Activated CD4-positive, alpha-beta T cell treated with anti-CD3 and anti-CD28 coated beads, Interleukin-2, amount 10 ng/mL, durations not matched to agents 24 days and 14 days (primary cell): ENCODE measurements around the gene STK33. TPM values are rescaled to one million over a fixed set of nuclear protein-coding genes. Genes with fewer than 3 reads are reported as not detected.

Experiments
- DNase-seq: peaks from one replicate; pipeline ENCODE4 v3.0.0; 2022
- H3K27ac Mint-ChIP-seq: one replicate; pipeline ENCODE4 v1.8.0; 2022; ENCODE audit warnings: mild to moderate bottlenecking, mixed read lengths
- H3K27me3 Mint-ChIP-seq: one replicate; pipeline ENCODE4 v1.8.0; 2022; ENCODE audit warnings: mixed read lengths
- H3K36me3 Mint-ChIP-seq: one replicate; pipeline ENCODE4 v1.8.0; 2022; ENCODE audit warnings: low read depth, mild to moderate bottlenecking, mixed read lengths
- H3K4me1 Mint-ChIP-seq: one replicate; pipeline ENCODE4 v1.8.0; 2021; ENCODE audit warnings: mixed read lengths
- H3K4me3 Mint-ChIP-seq: one replicate; pipeline ENCODE4 v1.8.0; 2022; ENCODE audit warnings: mild to moderate bottlenecking, moderate library complexity, mixed read lengths
- H3K9me3 Mint-ChIP-seq: one replicate; pipeline ENCODE4 v1.8.0; 2021; ENCODE audit warnings: mixed read lengths
- intact Hi-C: fragments of 100-400 bp; cut with micrococcal nuclease; formaldehyde crosslinking; loops from one replicate; pipeline ENCODE4 v1.15.1; 2023
- total RNA-seq: library from RNA; stranded (reverse); gene quantifications from 2 replicates; pipeline ENCODE4 v1.2.3, GENCODE V29; 2022

The STK33 gene
- total RNA-seq, 1 donor from 2014 or later = 0.63 TPM

DNA sequence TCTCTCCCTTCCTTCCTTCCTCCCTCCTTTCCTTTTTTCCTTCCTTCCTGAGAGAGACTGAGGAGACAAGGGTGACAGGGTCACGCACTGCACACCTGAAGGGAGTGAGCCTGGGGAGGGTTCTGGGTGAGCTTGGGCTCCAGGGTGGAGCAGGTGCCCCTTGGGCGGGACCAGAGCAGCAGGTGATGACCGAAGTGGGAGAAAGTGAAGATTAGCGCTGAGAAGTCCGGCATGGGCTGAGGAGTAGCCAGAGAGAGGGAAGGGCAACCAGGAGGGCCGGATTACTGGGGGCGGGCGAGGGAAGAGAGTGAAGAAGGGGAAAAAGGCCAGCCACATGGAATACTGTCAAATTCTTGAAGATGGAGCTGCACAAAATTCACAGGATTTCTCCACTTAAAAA, 231.1 kb downstream of the STK33 start:
- Mint-ChIP-seq H3K27me3 (no peaks in the 10 kb centered on the region), H3K4me1 (no peaks in the 10 kb centered on the region), H3K36me3 (no peaks in the 10 kb centered on the region), H3K9me3 (no peaks in the 10 kb centered on the region), H3K27ac (no peak overlapping the region), H3K4me3 (no peak overlapping the region)
- no peak for DNase-seq
- intact Hi-C loops = no loop called here

DNA sequence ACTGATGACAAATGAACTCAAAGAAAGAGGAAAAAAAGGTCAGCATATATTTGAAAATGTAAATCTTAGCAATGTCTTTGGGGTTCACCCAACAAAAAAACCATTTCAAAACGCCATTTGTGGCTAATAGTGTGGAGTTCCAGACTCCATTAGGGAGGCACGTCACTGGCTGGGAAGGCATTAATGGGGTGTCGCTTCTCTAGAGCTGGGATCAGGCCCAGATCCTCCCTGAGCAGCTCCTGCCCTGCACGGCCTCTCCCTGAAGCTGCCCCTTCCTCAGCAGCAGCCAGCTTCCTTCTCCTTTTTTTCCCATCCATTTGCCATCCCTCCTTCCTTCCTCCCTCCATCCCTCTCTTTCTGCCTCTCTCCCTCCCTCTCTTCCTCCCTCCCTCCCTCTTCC, 231.5 kb downstream of the STK33 start:
- Mint-ChIP-seq H3K4me1 (no peaks in the 10 kb centered on the region), H3K27ac (no peak overlapping the region)

DNA sequence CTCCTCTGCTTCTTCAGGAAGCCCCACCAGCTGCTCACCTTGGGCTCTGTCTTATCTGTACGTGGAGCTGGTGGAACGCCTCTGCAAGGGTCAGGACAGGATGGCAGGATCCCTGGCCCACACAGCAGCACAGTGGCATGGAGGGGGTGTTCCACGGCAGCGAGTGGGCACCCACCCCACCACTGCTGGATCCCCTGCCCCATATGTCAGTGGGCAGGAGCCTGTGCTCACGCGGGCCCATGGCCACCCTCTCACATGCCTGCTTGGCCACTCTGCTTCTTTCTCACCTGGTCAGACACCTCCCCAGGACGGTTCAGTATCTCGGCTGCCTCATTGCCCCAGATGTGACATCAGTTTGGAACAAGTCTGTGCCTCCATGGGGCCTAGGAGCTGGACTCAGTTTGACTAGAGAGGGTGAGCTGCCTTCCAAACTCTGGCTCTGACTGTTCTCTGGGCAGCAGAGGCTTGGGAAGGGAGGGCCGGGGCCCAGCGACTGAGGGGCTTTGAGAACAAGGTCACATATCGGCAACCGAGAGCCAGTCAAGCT, 232.3 kb downstream of the STK33 start:
- Mint-ChIP-seq H3K36me3 (no peaks in the 10 kb centered on the region), H3K9me3 (no peaks in the 10 kb centered on the region), H3K4me3 (no peak overlapping the region), H3K27me3 (no peaks in the 10 kb centered on the region), H3K4me1 (no peaks in the 10 kb centered on the region), H3K27ac (no peak overlapping the region)
- no peak for DNase-seq
- intact Hi-C loops = no loop called here

More for the DNA sequence above, 231.5 kb downstream of the STK33 start:
- H3K27me3 Mint-ChIP-seq = no peaks in the 10 kb centered on the region
- no peaks in the 10 kb centered on the region for H3K9me3 Mint-ChIP-seq
- H3K4me3 Mint-ChIP-seq = no peak overlapping the region
- no peaks in the 10 kb centered on the region for H3K36me3 Mint-ChIP-seq
- intact Hi-C loops = no loop called here
- no peak for DNase-seq

DNA sequence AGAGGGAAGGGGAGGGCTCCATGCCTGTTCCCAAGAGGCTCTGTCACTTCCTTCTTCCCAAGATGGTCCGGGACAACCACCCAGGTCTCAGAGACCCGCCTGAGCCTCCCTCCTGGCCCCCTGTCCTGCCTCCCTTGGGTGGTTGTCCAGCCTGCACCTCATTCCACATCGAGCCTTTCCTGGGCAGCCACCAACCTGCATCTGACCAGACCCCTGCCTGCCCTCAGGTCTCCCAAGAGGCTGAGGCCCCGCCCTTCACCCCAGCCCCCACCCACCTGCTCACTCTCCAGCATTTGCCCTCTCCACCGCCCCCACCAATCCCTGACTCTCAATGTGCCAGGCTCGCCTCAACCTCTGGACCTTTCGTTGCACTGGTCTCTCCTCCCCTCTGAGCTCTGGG, 232.8 kb downstream of the STK33 start:
- no peak for DNase-seq
- Mint-ChIP-seq H3K4me1 (no peaks in the 10 kb centered on the region), H3K27me3 (no peaks in the 10 kb centered on the region), H3K4me3 (no peak overlapping the region), H3K9me3 (no peaks in the 10 kb centered on the region), H3K27ac (no peak overlapping the region), H3K36me3 (no peaks in the 10 kb centered on the region)
- intact Hi-C loops = no loop called here

DNA sequence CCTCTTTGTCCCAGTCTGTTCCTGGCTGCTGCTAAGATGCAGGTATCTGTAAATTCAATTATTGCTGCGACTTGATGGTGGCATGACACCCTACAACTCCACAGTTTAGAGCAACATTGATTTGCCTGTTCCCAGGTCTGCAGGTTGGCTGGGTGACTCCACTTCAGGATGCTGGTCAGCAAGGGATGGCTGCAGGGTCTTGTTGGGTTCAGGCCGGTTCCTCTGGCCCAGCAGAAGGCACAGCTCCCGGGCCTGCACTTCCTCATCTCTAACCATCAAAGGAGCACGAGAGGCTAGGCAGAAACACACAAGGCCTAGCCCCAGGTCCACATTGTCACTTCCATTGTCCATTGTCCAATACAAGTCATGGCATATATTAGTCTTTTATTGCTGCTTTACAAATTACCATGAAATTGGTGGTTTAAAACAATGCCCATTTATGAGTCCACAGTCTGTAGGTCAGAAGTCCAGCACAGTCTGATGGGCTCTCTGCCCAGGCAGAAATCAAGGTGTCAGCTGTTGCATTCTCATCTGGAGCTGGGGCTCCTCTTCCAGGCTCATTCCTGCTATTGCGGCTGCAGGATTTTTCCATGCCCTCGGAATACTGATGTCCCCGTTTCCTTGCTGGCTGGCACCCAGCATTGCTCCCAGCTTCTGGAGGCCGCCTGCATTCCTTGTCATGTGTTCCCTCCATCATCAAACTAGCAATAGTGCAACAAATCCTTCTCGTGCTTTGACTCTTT, 233.8 kb downstream of the STK33 start:
- H3K36me3 Mint-ChIP-seq = no peaks in the 10 kb centered on the region
- H3K27ac Mint-ChIP-seq = no peak overlapping the region
- H3K9me3 Mint-ChIP-seq = no peaks in the 10 kb centered on the region
- no peak overlapping the region for H3K4me3 Mint-ChIP-seq
- intact Hi-C loops = no loop called here
- DNase-seq = no peak
- no peaks in the 10 kb centered on the region for H3K4me1 Mint-ChIP-seq
- H3K27me3 Mint-ChIP-seq = peaks cover 5% of the 10 kb centered on the region

DNA sequence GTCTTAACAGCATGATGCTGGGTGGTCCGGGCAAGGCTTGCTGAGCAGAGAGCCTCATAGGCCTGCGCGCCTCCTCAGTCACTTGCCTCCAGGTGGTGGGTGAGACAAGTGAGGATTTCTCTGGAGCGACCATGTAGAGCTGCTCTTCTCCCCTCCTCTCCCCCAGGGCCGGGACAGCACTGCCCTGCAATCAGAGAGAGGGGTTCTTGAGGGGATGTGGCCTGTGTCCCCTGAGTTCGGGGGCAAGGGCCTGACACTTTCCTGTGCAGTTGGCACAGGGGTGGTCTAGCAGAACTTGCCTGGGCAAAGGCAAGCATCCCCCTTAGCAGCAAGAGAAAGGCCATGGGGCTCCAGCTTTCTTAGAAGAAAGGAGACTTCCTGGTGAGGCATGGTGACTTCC, 234.5 kb downstream of the STK33 start:
- H3K4me1 Mint-ChIP-seq = no peaks in the 10 kb centered on the region

DNA sequence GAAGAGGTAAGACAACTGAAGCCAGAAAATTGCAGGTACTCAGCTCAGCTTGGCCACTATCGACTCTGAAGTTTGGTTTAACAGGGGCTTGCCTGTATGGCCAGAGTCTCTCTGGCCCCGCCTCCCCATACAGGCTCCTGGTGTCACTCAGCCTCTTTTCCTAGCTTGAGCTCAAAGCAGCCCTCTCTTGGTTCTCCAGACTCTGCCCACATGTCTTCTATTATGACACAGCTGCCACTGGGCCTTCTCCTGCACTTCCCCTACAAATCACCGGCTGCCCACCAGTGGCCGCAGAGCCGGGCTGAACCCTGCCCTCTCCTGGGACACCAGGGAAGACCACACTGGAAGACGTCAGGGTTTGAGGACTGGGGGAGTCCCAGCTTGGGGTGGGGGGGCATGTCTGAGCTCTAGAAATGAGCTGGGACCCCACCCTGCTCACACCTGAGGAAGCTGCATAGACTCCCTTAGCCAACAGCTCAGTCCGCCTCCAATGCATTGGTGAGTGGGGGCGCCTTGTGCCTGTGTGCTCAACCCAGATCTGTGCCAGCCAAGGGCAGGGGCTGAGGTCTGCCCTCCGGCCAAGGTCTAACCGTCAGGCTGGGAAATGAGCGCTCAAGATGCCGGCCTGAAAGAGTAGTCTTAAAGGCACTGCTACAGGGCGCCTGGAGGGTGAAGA, 236.0 kb downstream of the STK33 start:
- Mint-ChIP-seq H3K4me1 (no peaks in the 10 kb centered on the region), H3K4me3 (no peak overlapping the region), H3K27ac (no peak overlapping the region), H3K36me3 (no peaks in the 10 kb centered on the region), H3K27me3 (peaks cover 16% of the 10 kb centered on the region), H3K9me3 (no peaks in the 10 kb centered on the region)
- DNase-seq = no peak
- intact Hi-C loops = no loop called here

More for the DNA sequence above, 234.5 kb downstream of the STK33 start:
- no peak overlapping the region for H3K27ac Mint-ChIP-seq
- H3K9me3 Mint-ChIP-seq = no peaks in the 10 kb centered on the region
- no peaks in the 10 kb centered on the region for H3K36me3 Mint-ChIP-seq
- no peak overlapping the region for H3K4me3 Mint-ChIP-seq
- H3K27me3 Mint-ChIP-seq = peaks cover 9% of the 10 kb centered on the region
- no peak for DNase-seq
- intact Hi-C loops = no loop called here

DNA sequence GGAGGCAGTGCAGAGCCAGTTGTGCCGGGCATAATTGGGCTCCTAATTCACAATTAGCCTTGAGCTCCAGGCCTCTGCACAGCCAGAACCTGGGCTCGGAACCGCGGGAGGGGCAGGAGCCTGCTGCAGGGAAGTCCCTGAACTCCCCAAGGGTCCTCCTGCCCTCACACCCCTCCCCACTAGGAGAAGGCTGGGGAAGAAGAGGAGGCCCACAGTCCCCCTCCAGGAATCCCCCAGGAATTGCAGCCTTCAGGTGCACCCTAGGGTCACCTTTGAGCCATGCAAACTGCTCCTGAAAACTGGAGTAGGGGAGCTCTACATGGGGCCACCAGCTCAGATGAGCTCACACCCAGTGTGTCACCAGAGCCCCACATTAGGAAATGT, 236.5 kb downstream of the STK33 start:
- H3K4me3 Mint-ChIP-seq = no peak overlapping the region

DNA sequence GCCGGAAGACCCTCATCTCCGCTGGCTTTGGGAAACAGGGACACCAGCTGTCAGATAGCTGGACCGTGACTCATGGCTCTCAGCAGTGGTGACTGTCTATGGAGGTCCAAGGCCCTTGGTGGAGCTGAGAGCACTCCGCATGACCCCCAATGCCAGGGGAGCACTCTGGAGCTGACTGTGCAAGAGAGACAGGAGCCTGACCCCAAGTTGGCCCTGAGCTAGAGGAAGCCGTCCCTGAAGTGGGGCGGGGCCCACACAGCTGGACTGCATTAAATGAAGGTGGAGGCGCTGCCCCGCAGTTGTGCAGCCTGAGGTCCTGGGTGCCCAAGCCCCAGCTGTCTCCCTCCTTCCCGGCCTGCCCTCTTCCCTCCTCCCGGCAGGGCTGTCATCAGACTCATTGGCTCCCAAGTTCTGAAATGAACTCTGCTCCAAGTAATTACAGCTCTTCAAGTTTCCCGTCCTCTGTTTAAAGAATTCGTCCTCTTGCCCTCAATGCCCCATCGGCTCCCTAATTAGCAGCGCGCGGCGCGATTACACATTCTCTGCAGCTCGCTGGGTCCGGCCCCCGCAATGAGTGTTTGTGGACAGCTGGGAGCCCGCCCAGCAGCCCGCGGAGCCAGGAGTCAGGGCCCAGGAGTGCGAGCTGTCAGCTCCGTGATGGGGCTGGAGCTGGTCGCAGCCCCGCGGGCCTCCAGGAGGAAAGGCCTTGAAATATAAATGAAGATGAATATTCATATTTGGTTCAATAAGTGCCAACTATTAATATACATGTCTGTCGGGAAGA, 237.1 kb downstream of the STK33 start:
- Mint-ChIP-seq H3K9me3 (no peaks in the 10 kb centered on the region), H3K27me3 (peaks cover 16% of the 10 kb centered on the region), H3K4me3 (no peak overlapping the region), H3K4me1 (no peaks in the 10 kb centered on the region), H3K36me3 (no peaks in the 10 kb centered on the region), H3K27ac (no peak overlapping the region)
- no peak for DNase-seq
- intact Hi-C loops = no loop called here

More for the DNA sequence above, 236.5 kb downstream of the STK33 start:
- Mint-ChIP-seq H3K4me1 (no peaks in the 10 kb centered on the region), H3K27me3 (peaks cover 16% of the 10 kb centered on the region), H3K36me3 (no peaks in the 10 kb centered on the region), H3K27ac (no peak overlapping the region), H3K9me3 (no peaks in the 10 kb centered on the region)
- intact Hi-C loops = no loop called here
- DNase-seq = no peak

DNA sequence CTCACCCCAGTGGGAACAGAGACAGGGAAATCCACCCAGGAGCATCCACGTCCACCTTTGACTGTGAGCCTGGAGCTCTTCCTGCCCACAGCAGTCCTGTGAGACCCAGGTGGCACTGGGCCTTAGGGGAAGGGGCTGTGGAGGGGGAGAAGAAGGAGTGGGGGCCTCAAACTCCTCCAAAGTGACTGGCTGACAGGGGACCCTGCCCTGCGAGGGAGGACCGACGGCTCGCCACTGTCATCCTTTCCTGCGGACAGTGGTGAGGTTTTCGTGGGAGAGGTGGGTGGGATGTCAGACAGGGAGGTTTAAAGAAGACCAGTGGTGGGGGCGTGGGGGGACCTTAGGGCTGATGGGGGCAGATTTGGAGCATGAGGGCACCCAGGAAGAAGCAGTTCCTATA, 237.8 kb downstream of the STK33 start:
- intact Hi-C loops = no loop called here
- no peak overlapping the region for H3K4me3 Mint-ChIP-seq
- H3K27ac Mint-ChIP-seq = no peak overlapping the region
- no peaks in the 10 kb centered on the region for H3K4me1 Mint-ChIP-seq
- no peaks in the 10 kb centered on the region for H3K36me3 Mint-ChIP-seq
- no peaks in the 10 kb centered on the region for H3K9me3 Mint-ChIP-seq
- peaks cover 16% of the 10 kb centered on the region for H3K27me3 Mint-ChIP-seq
- DNase-seq = no peak

DNA sequence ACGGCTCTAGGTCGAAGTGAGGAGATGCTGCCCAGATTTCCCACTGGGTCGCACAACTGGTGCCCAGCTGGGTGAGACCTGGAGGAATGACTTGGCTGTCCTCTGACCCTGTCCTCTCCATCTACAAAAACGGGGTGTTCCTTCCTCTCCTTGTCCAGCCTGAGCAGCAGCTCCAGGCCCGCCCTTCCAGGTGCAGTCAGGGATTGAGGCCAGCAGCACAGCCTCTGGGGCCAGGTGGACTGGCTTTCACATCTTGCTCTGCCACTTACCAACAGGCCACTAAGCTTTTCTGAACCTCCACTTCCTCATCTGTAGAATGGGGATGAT, 238.6 kb downstream of the STK33 start:
- H3K36me3 Mint-ChIP-seq = no peaks in the 10 kb centered on the region

DNA sequence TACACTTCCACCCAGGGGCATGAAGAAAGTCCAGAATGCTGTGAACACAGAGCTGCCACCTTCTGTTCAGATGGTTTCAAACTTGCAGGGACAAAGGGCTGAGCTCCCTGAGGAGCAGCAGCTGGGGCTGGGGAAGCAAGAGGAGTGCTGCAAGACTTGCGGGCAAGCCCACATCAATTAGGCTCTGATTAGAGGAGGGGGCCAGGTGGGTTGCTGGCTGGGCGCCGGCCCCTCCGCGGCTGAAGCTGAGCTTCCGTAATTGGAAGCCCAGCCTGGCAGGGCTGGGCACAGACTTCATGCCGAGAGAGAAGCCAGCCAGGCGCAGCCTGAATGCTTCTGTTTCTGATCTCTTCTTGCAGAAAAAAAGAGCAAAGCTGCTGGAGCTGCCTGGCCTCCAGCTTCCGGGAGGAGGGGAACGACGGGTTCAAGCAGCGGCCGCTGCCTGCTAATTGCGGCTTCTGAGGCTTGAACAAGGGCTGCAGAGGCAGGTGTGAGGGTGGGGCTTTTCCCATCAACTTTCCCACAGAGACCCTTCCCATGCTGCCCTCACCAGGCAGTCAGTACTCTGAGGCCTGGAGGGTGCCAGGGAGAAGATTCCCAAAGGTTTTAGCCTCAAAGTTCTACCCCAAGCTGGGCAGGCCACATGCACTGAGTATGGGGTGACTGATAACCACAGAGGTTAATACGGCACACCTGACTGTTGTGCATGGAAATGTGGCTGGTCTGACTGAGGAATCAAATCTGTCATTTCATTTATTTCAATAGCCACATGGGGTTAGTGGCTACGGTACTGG, 239.2 kb downstream of the STK33 start:
- no peak overlapping the region for H3K27ac Mint-ChIP-seq
- intact Hi-C loops = no loop called here
- no peaks in the 10 kb centered on the region for H3K4me1 Mint-ChIP-seq
- peaks cover 16% of the 10 kb centered on the region for H3K27me3 Mint-ChIP-seq
- H3K36me3 Mint-ChIP-seq = no peaks in the 10 kb centered on the region
- no peaks in the 10 kb centered on the region for H3K9me3 Mint-ChIP-seq
- no peak for DNase-seq
- no peak overlapping the region for H3K4me3 Mint-ChIP-seq

More for the DNA sequence above, 238.6 kb downstream of the STK33 start:
- Mint-ChIP-seq H3K27ac (no peak overlapping the region), H3K27me3 (peaks cover 16% of the 10 kb centered on the region), H3K4me3 (no peak overlapping the region), H3K9me3 (no peaks in the 10 kb centered on the region), H3K4me1 (no peaks in the 10 kb centered on the region)
- intact Hi-C loops = no loop called here
- no peak for DNase-seq

DNA sequence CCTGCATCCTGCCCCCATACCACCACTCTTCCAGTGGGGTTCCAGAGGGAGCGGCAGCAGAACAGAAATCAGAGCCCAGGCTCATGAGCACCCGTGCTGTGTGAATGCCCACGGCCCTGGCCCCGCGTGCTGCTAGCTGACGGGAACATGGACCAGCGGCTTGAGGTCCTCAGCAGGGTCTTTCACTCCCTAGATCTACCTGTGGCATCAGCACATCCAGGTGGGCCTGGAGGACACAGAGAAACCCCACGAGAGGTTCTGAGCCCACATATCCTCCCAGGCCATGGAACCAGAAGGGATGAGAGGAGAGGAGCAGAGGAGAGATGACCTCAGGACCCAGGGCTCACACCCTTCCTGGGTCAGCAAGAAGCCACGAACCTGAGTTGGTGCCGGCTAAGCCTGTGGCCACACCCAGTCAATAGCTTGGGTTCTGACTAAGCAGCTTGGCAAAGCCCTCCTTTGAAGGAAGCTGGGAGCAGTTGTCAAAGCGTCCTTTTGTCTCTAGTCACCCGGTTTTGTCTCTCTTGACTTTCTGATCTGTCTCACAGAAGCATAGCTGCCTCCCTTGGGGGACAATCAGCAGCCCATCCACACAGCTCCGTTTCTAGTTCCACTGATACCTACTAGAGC, 241.0 kb downstream of the STK33 start:
- no peak for DNase-seq
- H3K4me1 Mint-ChIP-seq = no peaks in the 10 kb centered on the region
- no peak overlapping the region for H3K4me3 Mint-ChIP-seq
- peaks cover 3% of the 10 kb centered on the region for H3K9me3 Mint-ChIP-seq
- no peaks in the 10 kb centered on the region for H3K36me3 Mint-ChIP-seq
- no peak overlapping the region for H3K27ac Mint-ChIP-seq
- intact Hi-C loops = no loop called here
- peaks cover 17% of the 10 kb centered on the region for H3K27me3 Mint-ChIP-seq
